Fibroblast of pulmonary artery (primary cell): Measurements from ENCODE around the gene RP2.
A peak's percentile ranks its signal among the peaks of the same experiment; 100 is the strongest.

Experiments
- DNase-seq: peaks from one replicate; pipeline ENCODE4 v3.0.0-alpha.2; 2010; ENCODE audit warnings: low read depth
- H3K4me3 ChIP-seq: replicated peaks from 2 replicates; pipeline ENCODE4 v1.5.1; 2011; ENCODE audit warnings: low read depth, mild to moderate bottlenecking, control low read depth, low read length, moderate library complexity
- CTCF ChIP-seq: IDR thresholded peaks from 2 replicates; pipeline ENCODE4 v1.5.1; 2011; ENCODE audit warnings: mild to moderate bottlenecking, control low read depth, low read length, inconsistent platforms; ENCODE audit errors: missing control alignments

The RP2 gene

GRCh38 chrX:46903458-46904242, 66.8 kb downstream of the RP2 start:
- peak overlapping the region; percentile 56 for H3K4me3 ChIP-seq
- peak; percentile 47 for TF ChIP-seq CTCF
- DNase-seq: peak; percentile 76

GRCh38 chrX:46904626-46905025, 67.8 kb downstream of the RP2 start:
- TF ChIP-seq CTCF: no peak
- no peak overlapping the region for H3K4me3 ChIP-seq
- DNase-seq: no peak

DNA sequence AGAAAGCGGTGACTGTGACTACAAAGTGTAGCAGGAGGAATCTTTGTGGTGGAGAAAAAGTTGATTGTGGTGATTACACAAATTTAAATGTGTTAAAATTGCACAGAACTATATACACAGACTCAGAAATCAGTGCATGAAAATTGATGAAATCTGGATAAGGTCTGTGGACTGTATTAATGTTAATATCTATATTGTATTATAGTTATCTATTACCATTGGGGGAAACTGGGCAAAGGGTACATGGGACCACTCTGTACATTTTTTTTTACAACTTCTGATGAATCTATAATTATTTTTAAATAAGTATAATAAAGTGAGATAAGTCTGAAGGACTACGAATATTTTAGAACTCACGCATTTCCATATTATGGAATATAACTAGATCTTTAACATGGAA, 73.6 kb downstream of the RP2 start:
- no peak for TF ChIP-seq CTCF
- DNase-seq: no peak
- H3K4me3 ChIP-seq: no peak overlapping the region

DNA sequence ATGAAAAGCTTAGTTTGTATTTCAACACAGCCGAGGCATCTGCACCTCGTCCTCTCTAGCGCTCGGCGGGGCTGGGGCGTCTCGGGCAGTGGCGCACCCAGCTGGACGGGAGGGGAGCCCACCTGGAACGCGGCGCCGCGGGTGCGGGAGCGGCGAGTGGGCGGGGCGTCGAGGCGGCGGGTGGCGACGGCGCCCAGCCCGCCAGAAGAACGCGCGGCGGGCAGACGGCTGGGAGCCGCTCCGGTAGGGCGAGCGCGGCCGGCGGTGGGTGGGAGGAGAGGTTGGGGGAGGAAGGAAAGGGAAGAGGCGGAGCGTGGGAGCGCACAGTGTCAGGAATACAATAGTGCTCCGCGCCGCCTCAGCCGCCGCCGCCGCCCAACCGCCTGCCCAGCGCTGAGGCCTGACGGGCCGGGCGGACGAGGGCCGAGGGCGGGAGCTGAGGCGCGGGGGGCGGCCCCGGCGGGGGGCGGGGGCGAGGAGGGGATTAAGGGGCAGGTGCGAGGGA, 75.3 kb downstream of the RP2 start, which contains the start of gene JADE3:
TSS of gene JADE3 (plus strand) at position 324 of the 505 bp plus-strand sequence. CDS start 72,474 bp downstream, outside the sequence.
- peak within 1 kb of the TSS; percentile 65 for H3K4me3 ChIP-seq
- TF ChIP-seq CTCF: no peak
- peak; percentile 77 for DNase-seq

DNA sequence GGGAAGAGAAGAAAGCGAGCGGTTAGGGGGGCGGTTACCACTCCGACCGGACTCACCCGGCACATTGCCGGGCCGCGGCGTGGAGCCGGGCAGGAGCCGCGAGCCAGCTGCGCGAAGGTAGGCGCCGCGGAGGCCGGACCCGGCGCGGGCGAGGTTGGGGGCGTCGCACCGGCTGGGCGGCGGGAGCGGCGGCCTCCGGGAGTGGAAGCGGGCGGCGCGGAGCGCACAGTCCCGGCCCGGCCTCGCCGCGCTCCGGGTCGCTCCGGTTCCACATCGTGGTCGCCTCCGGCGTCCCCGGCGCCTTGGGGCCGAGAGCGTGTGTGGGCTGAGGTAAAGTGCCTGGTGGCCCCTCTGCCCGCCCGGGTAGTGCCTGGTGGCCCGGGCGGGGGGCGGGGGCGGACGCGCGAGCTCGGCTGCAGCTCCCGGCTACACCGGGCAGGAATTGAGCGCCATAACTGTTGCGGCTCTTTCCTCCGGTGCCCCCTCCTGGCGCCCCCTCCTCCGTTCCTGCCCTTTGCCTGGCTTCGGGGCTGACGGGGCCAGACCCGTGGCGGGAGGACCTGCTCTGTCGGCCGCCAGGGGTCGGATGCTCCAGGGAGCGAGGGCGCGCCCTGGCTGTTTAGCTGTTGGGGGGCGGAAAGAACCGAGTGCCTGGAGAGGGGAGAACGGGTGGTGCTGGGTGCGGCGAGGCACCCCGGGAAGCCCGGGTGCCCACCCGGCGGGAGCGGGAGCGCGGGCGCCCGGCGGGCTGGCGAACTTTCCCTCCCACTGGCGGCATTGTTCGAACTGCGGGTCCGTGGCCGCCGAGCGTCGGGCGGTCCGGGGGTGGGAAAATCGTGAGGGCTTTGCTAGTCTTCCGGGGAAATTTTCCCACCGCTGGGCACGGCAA, 76.0 kb downstream of the RP2 start:
- H3K4me3 ChIP-seq: peak overlapping the region; percentile 65
- DNase-seq: peak; percentile 39
- peak; percentile 38 for TF ChIP-seq CTCF

DNA sequence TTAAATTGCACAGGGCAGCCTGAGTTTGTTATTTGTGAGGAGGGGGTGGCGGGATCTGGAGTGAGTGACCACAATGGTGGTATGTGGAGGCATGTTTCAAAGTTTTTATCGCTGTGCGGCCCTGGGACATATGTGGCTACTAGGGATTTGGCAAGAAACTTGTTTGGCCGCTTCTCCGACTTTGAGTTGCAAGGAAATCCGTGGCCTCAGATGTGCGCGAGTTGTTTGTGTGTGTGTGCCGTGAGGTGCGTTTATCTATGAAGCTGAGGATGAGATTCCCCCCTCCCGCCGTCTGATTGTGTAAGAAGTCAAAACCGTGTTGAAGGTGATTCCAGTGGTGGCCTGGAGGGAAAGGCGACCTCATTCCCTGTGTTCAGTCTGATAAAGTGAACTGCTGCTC, 76.8 kb downstream of the RP2 start:
- no peak for TF ChIP-seq CTCF
- peak overlapping the region; percentile 65 for H3K4me3 ChIP-seq
- peak; percentile 50 for DNase-seq
